SIG-M5 treated with dmso at 0.1 percent for 504 hours (cell line): ENCODE data around the gene B3GALT5.
A peak's percentile ranks its signal among the peaks of the same experiment; 100 is the strongest.
"Not testable (repeated sequence)": the region's sequence is repeated elsewhere in the genome, so short reads cannot be mapped to it uniquely, and the experiment has no call there.

ENCODE experiments used
- DNase-seq: peaks from one replicate; lab custom pipeline; 2025; ENCODE audit not compliant: unreplicated experiment; lab: John Stamatoyannopoulos, UW

B3GALT5 gene

GRCh38 chr21:39612233-39613040, at the start of gene B3GALT5:
Gene B3GALT5, plus strand, starts transcription at chr21:39612940. Its CDS starts 47,620 bp downstream, at chr21:39660560.
- DNase-seq = no peak

- no peak for DNase-seq
Observed at GRCh38 chr21:39564200-39564599, 48.5 kb upstream of the B3GALT5 start.

- no peak for DNase-seq
Observed at GRCh38 chr21:39567180-39567972, 45.4 kb upstream of the B3GALT5 start.

- no peak for DNase-seq
Observed at GRCh38 chr21:39568361-39568760, 44.4 kb upstream of the B3GALT5 start.

GRCh38 chr21:39575775-39576174, 37.0 kb upstream of the B3GALT5 start:
- no peak for DNase-seq

GRCh38 chr21:39576518-39577128, 36.1 kb upstream of the B3GALT5 start:
- no peak for DNase-seq

- peak; percentile 56 for DNase-seq
Observed at GRCh38 chr21:39579734-39580332, 32.9 kb upstream of the B3GALT5 start.

GRCh38 chr21:39580744-39581143, 32.0 kb upstream of the B3GALT5 start:
- no peak for DNase-seq

GRCh38 chr21:39581414-39581813, 31.3 kb upstream of the B3GALT5 start:
- no peak for DNase-seq

- no peak for DNase-seq
Observed at GRCh38 chr21:39582749-39583148, 30.0 kb upstream of the B3GALT5 start.

GRCh38 chr21:39583586-39583985, 29.2 kb upstream of the B3GALT5 start:
- DNase-seq = not testable (repeated sequence)

GRCh38 chr21:39587376-39587775, 25.4 kb upstream of the B3GALT5 start:
- no peak for DNase-seq

GRCh38 chr21:39588884-39589283, 23.9 kb upstream of the B3GALT5 start:
- DNase-seq = no peak

- no peak for DNase-seq
Observed at GRCh38 chr21:39593522-39593921, 19.2 kb upstream of the B3GALT5 start.

GRCh38 chr21:39595465-39595864, 17.3 kb upstream of the B3GALT5 start:
- DNase-seq = no peak

- no peak for DNase-seq
Observed at GRCh38 chr21:39597595-39597994, 15.1 kb upstream of the B3GALT5 start.

- DNase-seq = no peak
Observed at GRCh38 chr21:39599191-39599970, 13.4 kb upstream of the B3GALT5 start.

- no peak for DNase-seq
Observed at GRCh38 chr21:39601187-39601928, 11.4 kb upstream of the B3GALT5 start.

- DNase-seq = no peak
Observed at GRCh38 chr21:39602076-39602689, 10.6 kb upstream of the B3GALT5 start.
